Hepatocyte (in vitro differentiated cells): ENCODE measurements around the gene FAM20C.

Experiments used
- CTCF ChIP-seq: fragments of 200-600 bp; sonication (generic); IDR thresholded peaks from 2 replicates; pipeline ENCODE4 v1.5.1; 2016; ENCODE audit warnings: antibody characterized with exemption, mild to moderate bottlenecking; ENCODE audit not compliant: poor library complexity
- EZH2 ChIP-seq: fragments of 200-600 bp; sonication (generic); IDR thresholded peaks from 2 replicates; pipeline ENCODE4 v1.6.1; 2016; ENCODE audit warnings: antibody characterized with exemption, mild to moderate bottlenecking, borderline replicate concordance
- EZH2phosphoT487 ChIP-seq: fragments of 200-600 bp; sonication (generic); IDR thresholded peaks from one replicate; pipeline ENCODE4 v1.6.1; 2018; ENCODE audit warnings: antibody characterized with exemption, mild to moderate bottlenecking, low read depth, moderate library complexity; ENCODE audit not compliant: unreplicated experiment, severe bottlenecking

DNA sequence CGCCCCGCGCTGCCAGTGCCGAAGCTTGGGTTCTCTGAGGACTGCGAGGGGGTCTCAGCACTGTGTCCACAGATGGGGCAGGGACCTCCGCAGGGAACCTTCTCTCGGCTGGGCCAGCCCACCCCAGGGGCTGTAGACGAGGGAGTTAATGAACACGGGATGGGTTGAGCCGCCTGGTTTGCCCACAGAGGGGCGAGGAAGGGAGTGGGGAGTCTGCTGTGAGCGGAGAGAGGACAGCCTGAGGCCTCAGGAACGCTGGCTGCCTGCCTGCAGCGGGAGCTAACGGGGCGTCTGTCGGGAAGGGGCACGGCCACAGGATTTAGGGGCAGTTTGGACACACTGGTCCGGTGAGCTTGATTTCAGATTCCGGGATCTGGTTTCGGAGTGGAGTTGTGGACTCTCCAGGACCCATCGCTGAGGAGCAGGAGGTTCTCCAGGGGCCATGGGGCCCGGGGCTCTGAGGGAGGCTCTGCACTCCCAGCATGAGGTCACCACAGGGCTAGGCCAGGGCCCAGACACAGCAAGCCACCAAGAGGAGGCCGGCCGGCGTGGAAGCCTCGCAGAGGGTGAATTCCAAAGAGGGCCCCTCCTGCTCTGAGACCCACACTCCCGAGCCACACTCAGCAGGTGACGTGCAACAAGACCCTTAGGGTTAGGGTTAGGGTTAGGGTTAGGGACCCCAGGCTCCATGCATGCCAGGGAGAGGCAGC is 19.0 kb upstream of the FAM20C start:
- TF ChIP-seq CTCF (no peak), EZH2 (no peak), EZH2phosphoT487 (no peak)
